ENCODE data around the gene PRR27. TPM values are rescaled to one million over a fixed set of nuclear protein-coding genes. Genes with fewer than 3 reads are reported as not detected.

Gene PRR27
- total RNA-seq, 4 donors from 2014 or later, result not detected

- TF ChIP-seq CTCF (IDR thresholded peaks at IDR 0.05; ENCODE audit: low read depth), result no peak
Observed at GRCh38 chr4:70195425-70195824, 41.4 kb downstream of the PRR27 start, which contains the start of gene ODAM. Gene ODAM, plus strand, starts transcription at chr4:70195725. Its CDS starts 819 bp downstream, at chr4:70196544.

GRCh38 chr4:70196857-70197256 lies 42.8 kb downstream of the PRR27 start:
- no peak for TF ChIP-seq CTCF (IDR thresholded peaks at IDR 0.05; ENCODE audit: low read depth)

- no peak for TF ChIP-seq CTCF (IDR thresholded peaks at IDR 0.05; ENCODE audit: low read depth)
Observed at GRCh38 chr4:70197842-70198241, 43.8 kb downstream of the PRR27 start.

GRCh38 chr4:70203601-70204000 lies 49.6 kb downstream of the PRR27 start:
- no peak for TF ChIP-seq CTCF (IDR thresholded peaks at IDR 0.05; ENCODE audit: low read depth)

Other genes with a start within 250 kb of the PRR27 start
- gene CSN1S1, start 223.2 kb upstream of the PRR27 start, total RNA-seq, result 10 to 100 TPM in 2 of 4 donors, 1 to 10 TPM in 2; 1.3 to 27.3 (median 16.2) TPM
- gene CSN2, start 188.5 kb upstream of the PRR27 start, total RNA-seq, result not detected
- not detected for gene STATH, start 158.3 kb upstream of the PRR27 start, total RNA-seq
- not detected for gene HTN3, start 125.8 kb upstream of the PRR27 start, total RNA-seq
- gene HTN1, start 103.8 kb upstream of the PRR27 start, total RNA-seq, result not detected
- not detected for gene ODAM, start 41.5 kb downstream of the PRR27 start, total RNA-seq
- gene FDCSP, start 71.9 kb downstream of the PRR27 start, total RNA-seq, result not detected
- gene CSN3, start 88.4 kb downstream of the PRR27 start, total RNA-seq, result not detected
- not detected for gene CABS1, start 180.7 kb downstream of the PRR27 start, total RNA-seq
- not detected for gene SMR3A, start 206.5 kb downstream of the PRR27 start, total RNA-seq
- gene SMR3B, start 228.9 kb downstream of the PRR27 start, total RNA-seq, result not detected
- gene OPRPN, start 243.7 kb downstream of the PRR27 start, total RNA-seq, result not detected

Data from subcutaneous adipose tissue (tissue), 4 donors.